Fibroblast of skin of left biceps (primary cell): ENCODE data around the gene UGP2.
"Not testable (repeated sequence)": the region's sequence is repeated elsewhere in the genome, so short reads cannot be mapped to it uniquely, and the experiment has no call there.

Experiments used
- DNase-seq, 2 experiments: peaks; one replicate each; pipeline ENCODE4 v3.0.0-alpha.2; 2013; ENCODE audit warnings: low read depth in 2 of 2

Gene UGP2

GRCh38 chr2:63840081-63840784, 1.5 kb upstream of the UGP2 start:
- no peak for DNase-seq

GRCh38 chr2:63840785-63841253, 877 bp upstream of the UGP2 start:
- peak; percentile 94 to 96 for DNase-seq

GRCh38 chr2:63842149-63843061, 709 bp downstream of the UGP2 start:
- no peak for DNase-seq

- DNase-seq = no peak
Measured at GRCh38 chr2:63843093-63843492, 1.4 kb downstream of the UGP2 start.

GRCh38 chr2:63843791-63844190, 2.1 kb downstream of the UGP2 start:
- DNase-seq = no peak

GRCh38 chr2:63844616-63845015, 2.9 kb downstream of the UGP2 start:
- DNase-seq = no peak

- DNase-seq = no peak
Measured at GRCh38 chr2:63845866-63846265, 4.2 kb downstream of the UGP2 start.

GRCh38 chr2:63846487-63846886, 4.8 kb downstream of the UGP2 start:
- DNase-seq = no peak

GRCh38 chr2:63847571-63847970, 5.9 kb downstream of the UGP2 start:
- not testable (repeated sequence) for DNase-seq

- DNase-seq = no peak
Measured at GRCh38 chr2:63849381-63850203, 7.9 kb downstream of the UGP2 start.

- DNase-seq = no peak
Measured at GRCh38 chr2:63850204-63850571, 8.5 kb downstream of the UGP2 start.

GRCh38 chr2:63850649-63851048, 9.0 kb downstream of the UGP2 start:
- DNase-seq = no peak

GRCh38 chr2:63851691-63852311, 10.1 kb downstream of the UGP2 start:
- no peak for DNase-seq

- DNase-seq = no peak
Measured at GRCh38 chr2:63853527-63854310, 12.0 kb downstream of the UGP2 start.

- no peak for DNase-seq
Measured at GRCh38 chr2:63855418-63856302, 14.0 kb downstream of the UGP2 start.

GRCh38 chr2:63856303-63856603, 14.6 kb downstream of the UGP2 start:
- DNase-seq = no peak

GRCh38 chr2:63858291-63858690, 16.6 kb downstream of the UGP2 start:
- no peak for DNase-seq

- DNase-seq = no peak
Measured at GRCh38 chr2:63861220-63861822, 19.6 kb downstream of the UGP2 start.

- no peak for DNase-seq
Measured at GRCh38 chr2:63862806-63863205, 21.1 kb downstream of the UGP2 start.

- DNase-seq = no peak
Measured at GRCh38 chr2:63863707-63864106, 22.0 kb downstream of the UGP2 start.
